Lower leg skin (tissue), 4 donors: ENCODE measurements around the gene RPTN. TPM values are rescaled to one million over a fixed set of nuclear protein-coding genes. Genes with fewer than 3 reads are reported as not detected.

Experiments
- DNase-seq, 2 donors: peaks; one replicate each; pipeline ENCODE4 v3.0.0-alpha.2; 2019; ENCODE audit warnings: low spot score in 2 of 2
- H3K4me3 ChIP-seq: fragments of 200-600 bp; sonication (generic); 2 replicates; pipeline ENCODE4 v1.5.1; 2017; ENCODE audit warnings: mild to moderate bottlenecking, low read depth; ENCODE audit not compliant: poor library complexity, severe bottlenecking
- CTCF ChIP-seq, 3 donors: fragments of 450-650 bp; IDR thresholded peaks; one replicate each; pipeline ENCODE4 v1.5.1; 2016; ENCODE audit warnings: antibody characterized with exemption in 3 of 3, mild to moderate bottlenecking in 3 of 3, moderate library complexity in 2 of 3
- POLR2A ChIP-seq, 2 donors: fragments of 450-650 bp; IDR thresholded peaks; one replicate each; pipeline ENCODE4 v1.6.1; 2016 to 2017; ENCODE audit warnings: antibody characterized with exemption in 2 of 2, mild to moderate bottlenecking in 1 of 2, moderate library complexity in 1 of 2
- WGBS, 2 donors: methylation state at CpG; one replicate each; pipeline ENCODE4 v1.1.5; 2018; 5-methylcytosine and 5-hydroxymethylcytosine counted together
- intact Hi-C: fragments of 100-400 bp; cut with DNase I; formaldehyde crosslinking; loops from one replicate; pipeline ENCODE4 v1.15.0; 2023; ENCODE audit warnings: low total_unique reads
- total RNA-seq, 4 donors: library from RNA; depleted of rRNA; stranded (reverse); fragments of >200 nt; gene quantifications; one replicate each; pipeline ENCODE4 v1.1.0, GENCODE V29; 2016

The RPTN gene
- total RNA-seq, 4 donors from 2014 or later, result 17.3 to 30.4 (median 22.1) TPM

- no peak for DNase-seq
- intact Hi-C loops, result no loop called here
- H3K4me3 ChIP-seq, result no peak overlapping the region
- TF ChIP-seq POLR2A (IDR thresholded peaks at IDR 0.05), result no peak
- TF ChIP-seq CTCF (IDR thresholded peaks at IDR 0.05), result no peak
These were observed 31.4 kb downstream of the RPTN start for GRCh38 chr1:152127673-152128072.

- no peak for DNase-seq
- H3K4me3 ChIP-seq, result no peak overlapping the region
- no peak for TF ChIP-seq CTCF (IDR thresholded peaks at IDR 0.05)
- TF ChIP-seq POLR2A (IDR thresholded peaks at IDR 0.05), result no peak
- intact Hi-C loops, result no loop called here
- 65 to 67% methylated on average over 6 of the region's 6 CpGs for WGBS, 2 donors
These were observed 33.1 kb downstream of the RPTN start for GRCh38 chr1:152125834-152126443.

DNA sequence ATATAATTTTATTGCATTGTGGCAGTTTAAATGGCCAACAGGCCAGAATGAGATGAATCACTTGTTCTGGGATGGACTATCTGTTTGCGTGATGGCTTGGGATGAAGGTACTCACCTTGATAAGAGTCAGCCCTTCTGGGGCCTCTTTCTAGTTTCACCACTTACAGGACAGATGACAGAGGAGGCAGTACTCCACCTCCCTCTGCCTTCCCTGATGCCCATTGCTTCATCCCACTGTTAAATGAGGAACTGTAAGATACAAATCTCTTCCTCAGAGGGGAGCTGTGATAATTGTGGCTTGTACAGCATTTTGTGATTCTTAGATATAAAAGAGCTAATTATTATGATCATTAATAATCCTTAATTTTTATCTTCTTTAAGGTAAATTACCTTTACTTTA lies 40.1 kb downstream of the RPTN start:
- 88 to 95% methylated on average over 1 of the region's 1 CpG for whole genome bisulfite sequencing, 2 donors
- H3K4me3 ChIP-seq, result no peak overlapping the region
- no peak for DNase-seq
- intact Hi-C loops, result no loop called here
- TF ChIP-seq POLR2A (IDR thresholded peaks at IDR 0.05), result no peak
- TF ChIP-seq CTCF (IDR thresholded peaks at IDR 0.05), result no peak

- intact Hi-C loops, result no loop called here
- 60 to 66% methylated on average over 4 of the region's 4 CpGs for WGBS, 2 donors
- no peak within 1 kb of the TSS for H3K4me3 ChIP-seq
- no peak for DNase-seq
- TF ChIP-seq POLR2A (IDR thresholded peaks at IDR 0.05) (no peak), CTCF (IDR thresholded peaks at IDR 0.05) (no peak)
These were observed 43.7 kb downstream of the RPTN start, which contains the start of gene TCHH for GRCh38 chr1:152115344-152115743. Gene TCHH (minus strand): TSS chr1:152115444. CDS start chr1:152114080, 1,364 bp downstream.

- no peak for TF ChIP-seq POLR2A (IDR thresholded peaks at IDR 0.05)
- TF ChIP-seq CTCF (IDR thresholded peaks at IDR 0.05), result no peak
- intact Hi-C loops, result no loop called here
- WGBS, 2 donors, result 37 to 39% methylated on average over 13 of the region's 13 CpGs
- H3K4me3 ChIP-seq, result no peak overlapping the region
- no peak for DNase-seq
These were observed 46.1 kb downstream of the RPTN start for GRCh38 chr1:152112885-152113432.
